SK-N-SH treated with all-trans-retinoic acid at 6 μM for 48 hours (cell line): ENCODE data around the gene LARGE1.

ENCODE experiments used
- ATAC-seq: fragments of 200-7000 bp; cut with Tn5 transposase; 3 replicates; pipeline ENCODE4 v1.9.1; 2020; ENCODE audit warnings: mild to moderate bottlenecking, moderate library complexity
- ARNTL ChIP-seq: fragments of 450-650 bp; formaldehyde crosslinking; IDR thresholded peaks from 2 replicates; pipeline ENCODE4 v1.5.0; 2020; ENCODE audit warnings: low read depth, mild to moderate bottlenecking, moderate library complexity, borderline replicate concordance
- BACH2 ChIP-seq: fragments of 250-450 bp; sonication (Bioruptor Pico); IDR thresholded peaks from 2 replicates; pipeline ENCODE4 v1.9.0; 2021; ENCODE audit warnings: mild to moderate bottlenecking, borderline replicate concordance
- CREB5 ChIP-seq: fragments of 250-450 bp; sonication (Bioruptor Pico); IDR thresholded peaks from 2 replicates; pipeline ENCODE4 v1.5.1; 2020; ENCODE audit warnings: low read depth, mild to moderate bottlenecking, moderate library complexity
- CSDC2 ChIP-seq: fragments of 250-450 bp; sonication (Bioruptor Pico); IDR thresholded peaks from 2 replicates; pipeline ENCODE4 v1.5.0; 2020; ENCODE audit warnings: mild to moderate bottlenecking, moderate library complexity
- CSRNP3 ChIP-seq: fragments of 250-450 bp; sonication (Bioruptor Pico); IDR thresholded peaks from 2 replicates; pipeline ENCODE4 v1.5.1; 2021; ENCODE audit warnings: mild to moderate bottlenecking, moderate library complexity
- ESRRG ChIP-seq: fragments of 250-450 bp; sonication (Bioruptor Pico); IDR thresholded peaks from 2 replicates; pipeline ENCODE4 v1.6.1; 2021; ENCODE audit warnings: mild to moderate bottlenecking
- GLIS3 ChIP-seq: fragments of 250-450 bp; sonication (Bioruptor Pico); IDR thresholded peaks from 2 replicates; pipeline ENCODE4 v1.5.0; 2020; ENCODE audit warnings: mild to moderate bottlenecking, moderate library complexity
- ISL1 ChIP-seq: fragments of 250-450 bp; sonication (Bioruptor Pico); IDR thresholded peaks from 2 replicates; pipeline ENCODE4 v2.1.2; 2022; ENCODE audit warnings: mild to moderate bottlenecking, moderate library complexity
- OSR1 ChIP-seq: fragments of 250-450 bp; sonication (Bioruptor Pico); IDR thresholded peaks from 2 replicates; pipeline ENCODE4 v1.8.0; 2022; ENCODE audit warnings: moderate library complexity, mild to moderate bottlenecking, inconsistent platforms
- PATZ1 ChIP-seq: fragments of 250-450 bp; sonication (Bioruptor Pico); IDR thresholded peaks from 2 replicates; pipeline ENCODE4 v1.8.0; 2020; ENCODE audit warnings: mild to moderate bottlenecking, moderate library complexity, borderline replicate concordance
- POU6F1 ChIP-seq: fragments of 250-450 bp; sonication (Bioruptor Pico); IDR thresholded peaks from 2 replicates; pipeline ENCODE4 v1.8.0; 2021; ENCODE audit warnings: low read depth, mild to moderate bottlenecking, moderate library complexity, borderline replicate concordance
- PPARA ChIP-seq: fragments of 250-450 bp; sonication (Bioruptor Pico); IDR thresholded peaks from 2 replicates; pipeline ENCODE4 v1.5.0; 2020; ENCODE audit warnings: mild to moderate bottlenecking, borderline replicate concordance
- RARB ChIP-seq: fragments of 250-450 bp; sonication (Bioruptor Pico); IDR thresholded peaks from 2 replicates; pipeline ENCODE4 v1.8.0; 2021; ENCODE audit warnings: mild to moderate bottlenecking, moderate library complexity
- SNAI2 ChIP-seq: fragments of 250-450 bp; sonication (Bioruptor Pico); IDR thresholded peaks from 2 replicates; pipeline ENCODE4 v1.5.0; 2020; ENCODE audit warnings: mild to moderate bottlenecking, moderate library complexity
- TCF4 ChIP-seq: fragments of 250-450 bp; sonication (Bioruptor Pico); IDR thresholded peaks from 2 replicates; pipeline ENCODE4 v1.8.0; 2021; ENCODE audit warnings: mild to moderate bottlenecking, moderate library complexity, borderline replicate concordance
- TOX ChIP-seq: fragments of 250-450 bp; sonication (Bioruptor Pico); IDR thresholded peaks from 2 replicates; pipeline ENCODE4 v1.8.0; 2021; ENCODE audit warnings: mild to moderate bottlenecking, moderate library complexity, borderline replicate concordance
- TSHZ2 ChIP-seq: fragments of 250-450 bp; sonication (Bioruptor Pico); IDR thresholded peaks from 2 replicates; pipeline ENCODE4 v1.5.0; 2020; ENCODE audit warnings: mild to moderate bottlenecking, moderate library complexity
- ZC3H10 ChIP-seq: fragments of 250-450 bp; sonication (Bioruptor Pico); IDR thresholded peaks from 2 replicates; pipeline ENCODE4 v1.5.1; 2021; ENCODE audit warnings: mild to moderate bottlenecking, moderate library complexity
- ZFP3 ChIP-seq: fragments of 250-450 bp; sonication (Bioruptor Pico); IDR thresholded peaks from 2 replicates; pipeline ENCODE4 v1.5.0; 2020; ENCODE audit warnings: mild to moderate bottlenecking, moderate library complexity
- ZFP30 ChIP-seq: fragments of 450-650 bp; formaldehyde crosslinking; IDR thresholded peaks from 2 replicates; pipeline ENCODE4 v1.5.0; 2022; ENCODE audit warnings: mild to moderate bottlenecking, moderate library complexity
- ZNF565 ChIP-seq: fragments of 450-650 bp; formaldehyde crosslinking; conservative IDR thresholded peaks from 2 replicates; pipeline ENCODE4 v1.5.0; 2020; ENCODE audit warnings: low read depth, mild to moderate bottlenecking, moderate library complexity
- ZNF70 ChIP-seq: fragments of 450-650 bp; formaldehyde crosslinking; IDR thresholded peaks from 2 replicates; pipeline ENCODE4 v1.5.0; 2020; ENCODE audit warnings: mild to moderate bottlenecking, moderate library complexity
- ZNF8 ChIP-seq: fragments of 450-650 bp; formaldehyde crosslinking; IDR thresholded peaks from 2 replicates; pipeline ENCODE4 v1.5.0; 2020; ENCODE audit warnings: mild to moderate bottlenecking, moderate library complexity

Gene LARGE1

GRCh38 chr22:33562501-33562900, 357.8 kb downstream of the LARGE1 start:
- no peak for ATAC-seq
- TF ChIP-seq ZFP3 (CRISPR knock-in tag) (no peak), PATZ1 (no peak), ZNF70 (CRISPR knock-in tag) (no peak), CREB5 (CRISPR knock-in tag) (no peak), SNAI2 (no peak), ZNF565 (no peak), OSR1 (CRISPR knock-in tag) (no peak), CSDC2 (CRISPR knock-in tag) (no peak), CSRNP3 (CRISPR knock-in tag) (no peak)
- TF ChIP-seq, all 23 proteins: peak for 0

GRCh38 chr22:33561149-33561807, 359.0 kb downstream of the LARGE1 start:
- TF ChIP-seq BACH2 = no peak
- no peak for TF ChIP-seq ARNTL (CRISPR knock-in tag)
- no peak for TF ChIP-seq POU6F1 (CRISPR knock-in tag)
- no peak for TF ChIP-seq ZNF565
- TF ChIP-seq TOX (CRISPR knock-in tag) = no peak
- TF ChIP-seq TCF4 (CRISPR knock-in tag) = no peak
- TF ChIP-seq, all 23 proteins: peak for 0
- ATAC-seq = no peak

GRCh38 chr22:33557836-33558235, 362.4 kb downstream of the LARGE1 start:
- no peak for ATAC-seq
- TF ChIP-seq PPARA (CRISPR knock-in tag) (no peak), ZC3H10 (CRISPR knock-in tag) (no peak), ZNF70 (CRISPR knock-in tag) (no peak), ISL1 (CRISPR knock-in tag) (no peak), ZNF8 (CRISPR knock-in tag) (no peak), CSRNP3 (CRISPR knock-in tag) (no peak)

- no peak for ATAC-seq
- TF ChIP-seq OSR1 (CRISPR knock-in tag) (no peak), RARB (CRISPR knock-in tag) (no peak), TSHZ2 (CRISPR knock-in tag) (no peak), ESRRG (no peak), GLIS3 (CRISPR knock-in tag) (no peak), BACH2 (no peak), ZNF8 (CRISPR knock-in tag) (no peak), SNAI2 (no peak), ZFP30 (CRISPR knock-in tag) (no peak), ZNF70 (CRISPR knock-in tag) (no peak), PATZ1 (no peak), ZNF565 (no peak)
Measured at GRCh38 chr22:33555814-33556522, 364.3 kb downstream of the LARGE1 start.
